Urinary bladder (tissue), 4 donors: ENCODE measurements around the gene MDM2. TPM values are rescaled to one million over a fixed set of nuclear protein-coding genes. Genes with fewer than 3 reads are reported as not detected.

Source experiments
- DNase-seq: peaks from one replicate; pipeline ENCODE4 v3.0.0-alpha.2; 2015; ENCODE audit errors: extremely low spot score
- H3K27ac ChIP-seq: one replicate; pipeline ENCODE4 v1.5.1; 2013; ENCODE audit warnings: low read depth, mild to moderate bottlenecking, moderate library complexity
- H3K36me3 ChIP-seq: one replicate; pipeline ENCODE4 v1.6.1; 2013; ENCODE audit warnings: mild to moderate bottlenecking, moderate library complexity; ENCODE audit not compliant: insufficient read depth
- H3K4me1 ChIP-seq: one replicate; pipeline ENCODE4 v1.6.1; 2013; ENCODE audit warnings: mild to moderate bottlenecking, moderate library complexity; ENCODE audit not compliant: insufficient read depth
- H3K4me3 ChIP-seq: one replicate; pipeline ENCODE4 v1.5.1; 2013; ENCODE audit warnings: low read depth, low read length
- WGBS: extraction: QIAGEN DNeasy Blood & Tissue Kit; methylation state at CpG from one replicate; pipeline ENCODE4 v1.1.7; 2013; 5-methylcytosine and 5-hydroxymethylcytosine counted together
- polyA plus RNA-seq: library from polyadenylated mRNA; stranded (reverse); fragments of 200-250 nt; gene quantifications from one replicate; pipeline ENCODE4 v1.2.3, GENCODE V29; 2013
- total RNA-seq: library from RNA; depleted of rRNA; stranded (reverse); fragments of >200 nt; gene quantifications from one replicate; pipeline ENCODE4 v1.2.3, GENCODE V29; 2014
- donor health status: healthy with polysubstance abuse.
- donor health status: healthy.

MDM2 gene
- total and polyA plus RNA-seq, 2 donors: 14.9 to 98.0 TPM

- 60% methylated on average over 4 of the region's 4 CpGs for WGBS
- no peak overlapping the region for H3K27ac ChIP-seq
- H3K4me1 ChIP-seq: no peaks in the 10 kb centered on the region
- no peaks in the 10 kb centered on the region for H3K36me3 ChIP-seq
- no peak for DNase-seq
- H3K4me3 ChIP-seq: no peak overlapping the region
Observed at GRCh38 chr12:68899251-68899771, 91.3 kb downstream of the MDM2 start.

GRCh38 chr12:68900241-68900640 lies 92.3 kb downstream of the MDM2 start:
- DNase-seq: no peak
- 48% methylated on average over 2 of the region's 2 CpGs for WGBS
- Histone ChIP-seq H3K36me3 (no peaks in the 10 kb centered on the region), H3K27ac (no peak overlapping the region), H3K4me3 (no peak overlapping the region), H3K4me1 (no peaks in the 10 kb centered on the region)

Other genes with a start within 250 kb of the MDM2 start
- gene RAP1B, start 197.3 kb upstream of the MDM2 start, total RNA-seq: 302 TPM
- gene RAP1B, start 197.3 kb upstream of the MDM2 start, polyA plus RNA-seq: 145 TPM
- 85.9 TPM for gene NUP107, start 121.2 kb upstream of the MDM2 start, total RNA-seq
- 19.4 TPM for gene NUP107, start 121.2 kb upstream of the MDM2 start, polyA plus RNA-seq
- gene SLC35E3, start 62.0 kb upstream of the MDM2 start, total RNA-seq: 9.0 TPM
- 4.5 TPM for gene SLC35E3, start 62.0 kb upstream of the MDM2 start, polyA plus RNA-seq
- 24.6 TPM for gene CPM, start 125.0 kb downstream of the MDM2 start, total RNA-seq
- 14.3 TPM for gene CPM, start 125.0 kb downstream of the MDM2 start, polyA plus RNA-seq